CD14-positive monocyte (primary cell): ENCODE results near the gene AOPEP. TPM values are rescaled to one million over a fixed set of nuclear protein-coding genes. Genes with fewer than 3 reads are reported as not detected.

Experiments used
- DNase-seq, 3 donors: peaks; one replicate each; pipeline ENCODE4 v3.0.0-alpha.2; 2011 to 2022
- H2AFZ ChIP-seq: 2 replicates; pipeline ENCODE4 v1.6.0; 2012; ENCODE audit warnings: mild to moderate bottlenecking, low read depth, low read length, inconsistent platforms; ENCODE audit not compliant: insufficient read depth, poor library complexity, severe bottlenecking
- H3K27ac ChIP-seq, 2 donors: 1 replicate in 1 of 2; 2 replicates in 1 of 2; pipeline ENCODE4 v1.5.1; 2012 to 2013; ENCODE audit warnings: low read length in 2 of 2, control low read depth in 1 of 2, inconsistent platforms in 1 of 2, low read depth in 1 of 2, mild to moderate bottlenecking in 1 of 2
- H3K27me3 ChIP-seq, 2 donors: one replicate each; pipeline versions ENCODE4 v1.6.0 to v1.6.1; 2011 to 2013; ENCODE audit warnings: low read length in 2 of 2; ENCODE audit not compliant: control insufficient read depth in 2 of 2, insufficient read depth in 2 of 2
- H3K36me3 ChIP-seq, 2 donors: replicated peaks in 1 of 2; 1 replicate in 1 of 2; 2 replicates in 1 of 2; pipeline versions ENCODE4 v1.5.1 to v1.6.1; 2012 to 2013; ENCODE audit warnings: low read length in 2 of 2, control low read depth in 1 of 2, inconsistent platforms in 1 of 2, mild to moderate bottlenecking in 1 of 2; ENCODE audit not compliant: insufficient read depth in 2 of 2, control insufficient read depth in 1 of 2
- H3K4me1 ChIP-seq, 2 donors: 1 replicate in 1 of 2; 2 replicates in 1 of 2; pipeline versions ENCODE4 v1.5.1 to v1.6.1; 2012 to 2013; ENCODE audit warnings: low read length in 2 of 2, control low read depth in 1 of 2, inconsistent platforms in 1 of 2, mild to moderate bottlenecking in 1 of 2, moderate library complexity in 1 of 2; ENCODE audit not compliant: insufficient read depth in 2 of 2, control insufficient read depth in 1 of 2
- H3K4me2 ChIP-seq: replicated peaks from 2 replicates; pipeline ENCODE3; 2012; ENCODE audit warnings: low read length, moderate library complexity, mild to moderate bottlenecking; ENCODE audit not compliant: poor library complexity, severe bottlenecking; ENCODE audit errors: extremely low read depth
- H3K4me3 ChIP-seq, 3 experiments: fragments of 200-600 bp in 1 of 3; sonication (generic) in 1 of 3; replicated peaks in 1 of 3; 1 replicate in 2 of 3; 2 replicates in 1 of 3; pipeline ENCODE4 v1.5.1; 2011 to 2013; ENCODE audit warnings: low read length in 3 of 3, mild to moderate bottlenecking in 3 of 3, control low read depth in 2 of 3, low read depth in 2 of 3, inconsistent platforms in 1 of 3, moderate library complexity in 1 of 3
- H3K79me2 ChIP-seq: 2 replicates; pipeline ENCODE4 v1.6.0; 2012; ENCODE audit warnings: mild to moderate bottlenecking, control low read depth, inconsistent platforms, low read length, moderate library complexity; ENCODE audit not compliant: insufficient read depth
- H3K9ac ChIP-seq: 2 replicates; pipeline ENCODE4 v1.6.0; 2017; ENCODE audit warnings: low read length, mild to moderate bottlenecking; ENCODE audit not compliant: insufficient read depth, poor library complexity, severe bottlenecking
- H3K9me3 ChIP-seq, 2 donors: replicated peaks in 1 of 2; 1 replicate in 1 of 2; 2 replicates in 1 of 2; pipeline versions ENCODE4 v1.5.1 to v1.6.1; 2012 to 2013; ENCODE audit warnings: low read length in 2 of 2, control low read depth in 1 of 2; ENCODE audit not compliant: control insufficient read depth in 1 of 2, insufficient read depth in 1 of 2
- H4K20me1 ChIP-seq: 2 replicates; pipeline ENCODE4 v1.6.0; 2012; ENCODE audit warnings: mild to moderate bottlenecking, low read length, control low read depth, moderate library complexity; ENCODE audit not compliant: insufficient read depth
- H3K27ac Mint-ChIP-seq, 7 donors: one replicate each; pipeline ENCODE4 v1.8.0; 2020; ENCODE audit warnings: mild to moderate bottlenecking in 7 of 7, mixed read lengths in 7 of 7, moderate library complexity in 6 of 7, inconsistent platforms in 2 of 7
- H3K27me3 Mint-ChIP-seq, 3 donors: one replicate each; pipeline ENCODE4 v1.8.0; 2021 to 2022; ENCODE audit warnings: low read depth in 3 of 3, mild to moderate bottlenecking in 3 of 3, mixed read lengths in 3 of 3, moderate library complexity in 3 of 3, inconsistent platforms in 1 of 3
- H3K36me3 Mint-ChIP-seq, 2 donors: one replicate each; pipeline ENCODE4 v1.8.0; 2020; ENCODE audit warnings: mixed read lengths in 2 of 2, inconsistent platforms in 1 of 2, mild to moderate bottlenecking in 1 of 2
- H3K4me1 Mint-ChIP-seq: one replicate; pipeline ENCODE4 v1.8.0; 2020; ENCODE audit warnings: mild to moderate bottlenecking, mixed read lengths
- H3K4me3 Mint-ChIP-seq, 2 donors: one replicate each; pipeline ENCODE4 v1.8.0; 2020; ENCODE audit warnings: mild to moderate bottlenecking in 2 of 2, mixed read lengths in 2 of 2, moderate library complexity in 1 of 2
- H3K9me3 Mint-ChIP-seq, 7 donors: one replicate each; pipeline ENCODE4 v1.8.0; 2020 to 2022; ENCODE audit warnings: mixed read lengths in 7 of 7, mild to moderate bottlenecking in 6 of 7, moderate library complexity in 6 of 7, inconsistent platforms in 2 of 7
- CTCF ChIP-seq: fragments of 200-600 bp; IDR thresholded peaks from one replicate; pipeline ENCODE4 v1.8.0; 2022; ENCODE audit warnings: antibody characterized with exemption, mild to moderate bottlenecking
- WGBS: methylation state at CpG from one replicate; pipeline ENCODE4 v1.1.5; 2013; ENCODE audit warnings: missing lambda C conversion rate; ENCODE audit not compliant: insufficient coverage; 5-methylcytosine and 5-hydroxymethylcytosine counted together
- intact Hi-C, 2 donors: fragments of 100-400 bp; cut with micrococcal nuclease; formaldehyde crosslinking; loops; one replicate each; pipeline versions ENCODE4 v1.15.0 to v1.15.1; 2023
- polyA plus RNA-seq, 3 donors: library from polyadenylated mRNA; depleted of rRNA in 1 of 3; unstranded in 2 of 3; stranded (reverse) in 1 of 3; fragments of 300-500 nt in 2 of 3; fragments of >200 nt in 1 of 3; fragmentation: Illumina TruSeq in 2 of 3; gene quantifications; 1 replicate in 2 of 3; 2 replicates in 1 of 3; pipeline ENCODE4 v1.2.3, GENCODE V29; 2012 to 2021

The AOPEP gene
- polyA plus RNA-seq, 3 donors, result 3.0 to 4.1 (median 3.1) TPM

GRCh38 chr9:95017062-95017461 lies 290.6 kb downstream of the AOPEP start:
- H3K27me3 Mint-ChIP-seq, result peaks cover 0 to 2% (median 2%) of the 10 kb centered on the region in 3 donors
- H3K9ac ChIP-seq, result no peak overlapping the region

GRCh38 chr9:95017661-95018060 lies 291.2 kb downstream of the AOPEP start:
- no peaks in the 10 kb centered on the region for H3K79me2 ChIP-seq
- no peak overlapping the region for H3K27ac ChIP-seq
- intact Hi-C loops, result no loop called here
- H3K4me1 ChIP-seq, result no peaks in the 10 kb centered on the region
- no peaks in the 10 kb centered on the region for H3K36me3 ChIP-seq
- no peak for TF ChIP-seq CTCF
- Mint-ChIP-seq H3K27me3 (peaks cover 0 to 2% (median 2%) of the 10 kb centered on the region in 3 donors), H3K4me1 (peaks cover 4% of the 10 kb centered on the region), H3K27ac (no peak overlapping the region), H3K36me3 (peaks cover 6 to 9% of the 10 kb centered on the region in 2 donors), H3K9me3 (peaks cover 0 to 4% (median 0%) of the 10 kb centered on the region in 7 donors), H3K4me3 (no peak overlapping the region)
- no peak overlapping the region for H3K9ac ChIP-seq
- no peak overlapping the region for H2AFZ ChIP-seq
- H3K4me2 ChIP-seq, result no peak overlapping the region
- H3K9me3 ChIP-seq, result no peaks in the 10 kb centered on the region
- no peak overlapping the region for H3K4me3 ChIP-seq
- H3K27me3 ChIP-seq, result no peaks in the 10 kb centered on the region
- WGBS, result no CpG with 5 or more reads among the region's 2 CpGs
- no peaks in the 10 kb centered on the region for H4K20me1 ChIP-seq
- DNase-seq, result no peak

More at GRCh38 chr9:95017062-95017461, 290.6 kb downstream of the AOPEP start:
- H3K36me3 Mint-ChIP-seq, result peaks cover 6 to 9% of the 10 kb centered on the region in 2 donors
- H3K4me1 ChIP-seq, result no peaks in the 10 kb centered on the region
- no peak for TF ChIP-seq CTCF
- H3K27ac Mint-ChIP-seq, result no peak overlapping the region
- peaks cover 4% of the 10 kb centered on the region for H3K4me1 Mint-ChIP-seq
- H2AFZ ChIP-seq, result no peak overlapping the region
- no peaks in the 10 kb centered on the region for H3K79me2 ChIP-seq
- H3K4me3 Mint-ChIP-seq, result no peak overlapping the region
- H3K27me3 ChIP-seq, result no peaks in the 10 kb centered on the region
- WGBS, result no CpG with 5 or more reads among the region's 1 CpG
- no peak overlapping the region for H3K27ac ChIP-seq
- H3K9me3 ChIP-seq, result no peaks in the 10 kb centered on the region
- H3K4me2 ChIP-seq, result no peak overlapping the region
- no peaks in the 10 kb centered on the region for H3K36me3 ChIP-seq
- no peak overlapping the region for H3K4me3 ChIP-seq
- H4K20me1 ChIP-seq, result no peaks in the 10 kb centered on the region
- intact Hi-C loops, result no loop called here
- DNase-seq, result no peak
- peaks cover 0 to 4% (median 0%) of the 10 kb centered on the region in 7 donors for H3K9me3 Mint-ChIP-seq
